ENCODE results near the gene GPR37L1. TPM values are rescaled to one million over a fixed set of nuclear protein-coding genes. Genes with fewer than 3 reads are reported as not detected.

Gene GPR37L1
- total and polyA plus RNA-seq, 10 of the 15 experiments (the other 5 are each of a cell fraction or from before 2014, with no cell fraction given), result under 0.01 to 0.08 (median 0.02) TPM; not detected in 5

DNA sequence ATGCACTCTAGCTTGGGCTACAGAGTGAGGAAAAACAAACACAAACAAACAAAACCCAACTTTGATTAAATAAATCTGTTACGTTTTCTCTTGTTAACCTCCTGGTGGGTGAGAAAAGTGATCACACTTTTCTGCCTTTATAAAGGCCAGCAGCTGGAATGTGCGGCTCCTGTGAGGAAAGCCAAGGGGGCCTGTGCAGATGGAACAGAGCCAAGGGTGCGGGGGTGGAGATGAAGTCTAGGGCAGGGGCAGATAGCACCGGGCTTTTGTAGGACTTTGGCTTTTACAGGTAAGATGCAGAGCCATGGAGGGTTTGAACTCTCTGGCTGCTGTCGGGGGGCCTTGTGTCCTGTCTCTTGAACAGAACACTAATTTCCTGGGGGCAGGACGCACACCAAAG is 40.7 kb upstream of the GPR37L1 start:
- DNase-seq (ENCODE audit: low read depth, low spot score) (no peak), FAIRE-seq (no peak), ATAC-seq (no peak)
- Histone ChIP-seq H2AFZ (ENCODE audit: control insufficient read depth, low read depth, low read length) (no peak overlapping the region), H3K27me3 (replicated peaks in 1 of 2; ENCODE audit: control insufficient read depth in 2 of 2, insufficient read depth in 2 of 2, low read length in 1 of 2) (no peaks in the 10 kb centered on the region; a peak in 1 of 4 replicates), H3K9me3 (replicated peaks; ENCODE audit: control insufficient read depth, insufficient read depth, low read length) (no peaks in the 10 kb centered on the region), H3K36me3 (ENCODE audit: control insufficient read depth in 2 of 2, insufficient read depth in 2 of 2, low read length in 1 of 2) (no peaks in the 10 kb centered on the region), H3K9ac (ENCODE audit: control insufficient read depth, insufficient read depth, low read length) (no peak overlapping the region), H3K4me2 (ENCODE audit: control insufficient read depth, insufficient read depth) (no peak overlapping the region), H4K20me1 (ENCODE audit: control insufficient read depth, insufficient read depth) (no peaks in the 10 kb centered on the region), H3K4me1 (ENCODE audit: control insufficient read depth, insufficient read depth, low read length) (no peaks in the 10 kb centered on the region), H3K27ac (ENCODE audit: control insufficient read depth, insufficient read depth) (no peak overlapping the region), H3K79me2 (ENCODE audit: control insufficient read depth, insufficient read depth, low read length) (no peaks in the 10 kb centered on the region), H3K4me3 (no peak overlapping the region)
- TF ChIP-seq PAX8 (IDR thresholded peaks at IDR 0.05) (no peak), SP1 (IDR thresholded peaks at IDR 0.05; ENCODE audit: low read depth, low read length) (no peak), POLR2AphosphoS5 (IDR thresholded peaks at IDR 0.05; ENCODE audit: low read length) (no peak), MXI1 (IDR thresholded peaks at IDR 0.05; ENCODE audit: low read depth, low read length) (no peak), MTA3 (IDR thresholded peaks at IDR 0.05; ENCODE audit: borderline replicate concordance, low read length) (no peak), HDAC6 (IDR thresholded peaks at IDR 0.05; ENCODE audit: unreplicated experiment) (no peak), RELA (IDR thresholded peaks at IDR 0.05; ENCODE audit: borderline replicate concordance, partially characterized antibody) (no peak), JUNB (IDR thresholded peaks at IDR 0.05) (no peak), HDAC2 (IDR thresholded peaks at IDR 0.05) (no peak), RAD51 (IDR thresholded peaks at IDR 0.05) (no peak), FOS (IDR thresholded peaks at IDR 0.05; ENCODE audit: borderline replicate concordance, extremely low read depth, insufficient read length) (no peak), YBX1 (IDR thresholded peaks at IDR 0.05) (no peak), HDGF (IDR thresholded peaks at IDR 0.05) (no peak)
- TF ChIP-seq, protein P1, sequence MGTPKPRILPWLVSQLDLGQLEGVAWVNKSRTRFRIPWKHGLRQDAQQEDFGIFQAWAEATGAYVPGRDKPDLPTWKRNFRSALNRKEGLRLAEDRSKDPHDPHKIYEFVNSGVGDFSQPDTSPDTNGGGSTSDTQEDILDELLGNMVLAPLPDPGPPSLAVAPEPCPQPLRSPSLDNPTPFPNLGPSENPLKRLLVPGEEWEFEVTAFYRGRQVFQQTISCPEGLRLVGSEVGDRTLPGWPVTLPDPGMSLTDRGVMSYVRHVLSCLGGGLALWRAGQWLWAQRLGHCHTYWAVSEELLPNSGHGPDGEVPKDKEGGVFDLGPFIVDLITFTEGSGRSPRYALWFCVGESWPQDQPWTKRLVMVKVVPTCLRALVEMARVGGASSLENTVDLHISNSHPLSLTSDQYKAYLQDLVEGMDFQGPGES (IDR thresholded peaks at IDR 0.05), result no peak
- TF ChIP-seq, protein P2, sequence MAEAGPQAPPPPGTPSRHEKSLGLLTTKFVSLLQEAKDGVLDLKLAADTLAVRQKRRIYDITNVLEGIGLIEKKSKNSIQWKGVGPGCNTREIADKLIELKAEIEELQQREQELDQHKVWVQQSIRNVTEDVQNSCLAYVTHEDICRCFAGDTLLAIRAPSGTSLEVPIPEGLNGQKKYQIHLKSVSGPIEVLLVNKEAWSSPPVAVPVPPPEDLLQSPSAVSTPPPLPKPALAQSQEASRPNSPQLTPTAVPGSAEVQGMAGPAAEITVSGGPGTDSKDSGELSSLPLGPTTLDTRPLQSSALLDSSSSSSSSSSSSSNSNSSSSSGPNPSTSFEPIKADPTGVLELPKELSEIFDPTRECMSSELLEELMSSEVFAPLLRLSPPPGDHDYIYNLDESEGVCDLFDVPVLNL (IDR thresholded peaks at IDR 0.05; ENCODE audit: low read depth, low read length), result no peak
- TF ChIP-seq, protein P3, sequence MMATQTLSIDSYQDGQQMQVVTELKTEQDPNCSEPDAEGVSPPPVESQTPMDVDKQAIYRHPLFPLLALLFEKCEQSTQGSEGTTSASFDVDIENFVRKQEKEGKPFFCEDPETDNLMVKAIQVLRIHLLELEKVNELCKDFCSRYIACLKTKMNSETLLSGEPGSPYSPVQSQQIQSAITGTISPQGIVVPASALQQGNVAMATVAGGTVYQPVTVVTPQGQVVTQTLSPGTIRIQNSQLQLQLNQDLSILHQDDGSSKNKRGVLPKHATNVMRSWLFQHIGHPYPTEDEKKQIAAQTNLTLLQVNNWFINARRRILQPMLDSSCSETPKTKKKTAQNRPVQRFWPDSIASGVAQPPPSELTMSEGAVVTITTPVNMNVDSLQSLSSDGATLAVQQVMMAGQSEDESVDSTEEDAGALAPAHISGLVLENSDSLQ (IDR thresholded peaks at IDR 0.05), result no peak
- TF ChIP-seq, protein P4, sequence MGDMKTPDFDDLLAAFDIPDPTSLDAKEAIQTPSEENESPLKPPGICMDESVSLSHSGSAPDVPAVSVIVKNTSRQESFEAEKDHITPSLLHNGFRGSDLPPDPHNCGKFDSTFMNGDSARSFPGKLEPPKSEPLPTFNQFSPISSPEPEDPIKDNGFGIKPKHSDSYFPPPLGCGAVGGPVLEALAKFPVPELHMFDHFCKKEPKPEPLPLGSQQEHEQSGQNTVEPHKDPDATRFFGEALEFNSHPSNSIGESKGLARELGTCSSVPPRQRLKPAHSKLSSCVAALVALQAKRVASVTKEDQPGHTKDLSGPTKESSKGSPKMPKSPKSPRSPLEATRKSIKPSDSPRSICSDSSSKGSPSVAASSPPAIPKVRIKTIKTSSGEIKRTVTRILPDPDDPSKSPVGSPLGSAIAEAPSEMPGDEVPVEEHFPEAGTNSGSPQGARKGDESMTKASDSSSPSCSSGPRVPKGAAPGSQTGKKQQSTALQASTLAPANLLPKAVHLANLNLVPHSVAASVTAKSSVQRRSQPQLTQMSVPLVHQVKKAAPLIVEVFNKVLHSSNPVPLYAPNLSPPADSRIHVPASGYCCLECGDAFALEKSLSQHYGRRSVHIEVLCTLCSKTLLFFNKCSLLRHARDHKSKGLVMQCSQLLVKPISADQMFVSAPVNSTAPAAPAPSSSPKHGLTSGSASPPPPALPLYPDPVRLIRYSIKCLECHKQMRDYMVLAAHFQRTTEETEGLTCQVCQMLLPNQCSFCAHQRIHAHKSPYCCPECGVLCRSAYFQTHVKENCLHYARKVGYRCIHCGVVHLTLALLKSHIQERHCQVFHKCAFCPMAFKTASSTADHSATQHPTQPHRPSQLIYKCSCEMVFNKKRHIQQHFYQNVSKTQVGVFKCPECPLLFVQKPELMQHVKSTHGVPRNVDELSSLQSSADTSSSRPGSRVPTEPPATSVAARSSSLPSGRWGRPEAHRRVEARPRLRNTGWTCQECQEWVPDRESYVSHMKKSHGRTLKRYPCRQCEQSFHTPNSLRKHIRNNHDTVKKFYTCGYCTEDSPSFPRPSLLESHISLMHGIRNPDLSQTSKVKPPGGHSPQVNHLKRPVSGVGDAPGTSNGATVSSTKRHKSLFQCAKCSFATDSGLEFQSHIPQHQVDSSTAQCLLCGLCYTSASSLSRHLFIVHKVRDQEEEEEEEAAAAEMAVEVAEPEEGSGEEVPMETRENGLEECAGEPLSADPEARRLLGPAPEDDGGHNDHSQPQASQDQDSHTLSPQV (IDR thresholded peaks at IDR 0.05), result no peak
- CTCF ChIA-PET, result no interaction called here
- SMC1A ChIA-PET (ENCODE audit: uncharacterized antibody, unreplicated experiment), result no interaction called here
- POLR2A ChIA-PET, result no interaction called here
- RAD21 ChIA-PET (ENCODE audit: unreplicated experiment), result no interaction called here
- BruUV-seq (replicated peaks), result no TSS peak
- intact Hi-C loops (cut with micrococcal nuclease; ENCODE audit: unreplicated experiment) (no loop called here), in situ Hi-C loops (cut with MboI) (no loop called here)
- WGBS (ENCODE audit: insufficient coverage, insufficient replicate concordance, low lambda C conversion rate, missing lambda C conversion rate), result 52% methylated on average over 6 of the region's 6 CpGs
